HG02623 (cell line): Measurements from ENCODE around the gene DLX6.

Experiments used
- ATAC-seq: cut with Tn5 transposase; IDR thresholded peaks from one replicate; pipeline ENCODE4 v1.9.1; 2021; ENCODE audit warnings: moderate library complexity; ENCODE audit not compliant: unreplicated experiment

DLX6 gene

DNA sequence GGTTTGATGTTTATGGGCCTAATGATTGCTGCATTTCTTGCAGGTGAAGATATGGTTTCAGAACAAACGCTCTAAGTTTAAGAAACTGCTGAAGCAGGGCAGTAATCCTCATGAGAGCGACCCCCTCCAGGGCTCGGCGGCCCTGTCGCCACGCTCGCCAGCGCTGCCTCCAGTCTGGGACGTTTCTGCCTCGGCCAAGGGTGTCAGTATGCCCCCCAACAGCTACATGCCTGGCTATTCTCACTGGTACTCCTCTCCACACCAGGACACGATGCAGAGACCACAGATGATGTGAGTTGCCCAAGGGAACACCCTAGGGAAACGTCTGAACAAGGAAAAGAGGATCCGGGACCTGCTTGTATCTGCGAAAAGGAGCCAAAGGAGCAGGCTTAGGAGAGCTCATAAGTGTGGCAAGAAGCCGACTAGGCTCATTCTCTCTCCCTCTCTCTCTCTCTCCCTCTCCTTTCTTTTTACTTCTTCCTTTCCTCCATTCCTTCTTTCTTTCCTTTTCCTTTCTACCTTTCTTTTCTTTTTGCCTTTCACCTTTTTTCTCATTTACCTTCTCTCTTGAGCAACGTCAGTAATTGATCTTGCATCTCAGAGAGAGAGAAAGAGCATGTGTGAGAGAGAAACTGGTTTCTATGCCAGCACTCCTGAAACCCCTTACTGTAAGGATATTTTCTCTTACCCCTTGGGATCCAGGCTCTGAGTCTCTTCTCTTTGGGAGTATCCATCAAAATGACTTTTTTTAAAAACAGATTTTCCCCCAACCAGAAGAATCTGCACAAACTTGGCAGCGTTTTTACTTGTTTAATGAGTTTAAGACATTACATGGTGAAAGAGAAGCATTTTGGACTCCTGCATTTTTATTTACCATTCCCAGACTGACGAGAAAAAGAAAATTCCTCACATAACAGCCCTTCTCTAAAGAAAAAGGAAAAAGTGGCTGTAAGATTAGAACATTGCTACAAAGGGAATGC is 4.7 kb downstream of the DLX6 start:
- no peak for ATAC-seq

DNA sequence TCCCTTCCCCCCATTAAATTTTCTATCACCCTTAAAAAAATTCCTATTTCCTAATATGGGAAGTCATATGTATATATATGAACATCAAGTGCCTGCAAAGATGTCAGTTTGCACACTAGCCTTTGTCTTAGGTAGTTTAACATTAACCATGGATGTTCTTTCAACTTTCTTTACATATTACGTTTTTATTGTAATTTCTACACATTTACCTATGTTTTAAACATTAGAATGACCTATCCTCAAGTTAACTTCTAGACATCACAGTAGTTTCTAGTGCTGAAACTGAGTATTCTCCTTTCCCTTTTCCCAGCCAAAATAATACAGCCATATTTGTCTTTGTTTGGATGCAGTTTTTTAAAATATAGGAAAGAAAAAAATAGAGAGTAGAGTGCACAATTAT is 5.8 kb downstream of the DLX6 start:
- ATAC-seq: no peak

DNA sequence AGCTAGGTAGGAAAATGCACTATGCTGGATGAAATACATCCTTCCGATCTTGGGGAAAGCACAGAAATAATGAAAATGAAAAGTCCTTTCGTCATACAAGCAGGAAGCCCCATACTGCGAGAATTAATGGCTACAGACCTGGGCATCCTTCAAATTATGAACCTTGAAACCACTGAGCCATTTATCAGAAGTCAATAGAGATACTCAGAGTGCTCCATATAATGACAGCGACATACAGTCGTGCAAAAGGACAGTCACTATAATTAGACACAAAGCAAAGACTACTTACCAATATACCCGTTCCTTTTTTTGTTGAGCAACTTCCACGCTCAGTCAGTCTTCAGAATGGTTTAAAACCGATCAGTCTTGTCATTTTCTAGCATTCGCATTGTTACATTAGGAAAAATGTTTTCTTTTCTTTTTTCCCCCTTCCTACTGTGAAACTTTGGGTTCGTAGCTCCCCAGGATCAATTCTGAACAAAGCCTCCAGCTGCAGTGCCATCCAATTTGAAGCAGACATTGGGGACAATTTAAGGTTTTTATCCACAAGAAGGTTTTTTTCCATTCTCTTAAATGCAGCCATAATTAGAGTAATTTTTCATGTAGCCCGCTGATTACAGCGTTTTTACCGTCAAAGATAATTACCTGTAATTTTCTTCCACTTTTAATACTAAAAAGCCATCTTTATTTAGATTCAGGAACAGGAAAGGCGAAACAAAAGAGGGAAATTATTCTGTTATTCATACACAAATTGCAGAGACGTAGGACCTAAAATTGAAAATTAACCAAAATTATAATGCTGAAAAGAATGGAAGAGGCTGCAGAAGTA is 6.4 kb downstream of the DLX6 start:
- ATAC-seq: no peak

DNA sequence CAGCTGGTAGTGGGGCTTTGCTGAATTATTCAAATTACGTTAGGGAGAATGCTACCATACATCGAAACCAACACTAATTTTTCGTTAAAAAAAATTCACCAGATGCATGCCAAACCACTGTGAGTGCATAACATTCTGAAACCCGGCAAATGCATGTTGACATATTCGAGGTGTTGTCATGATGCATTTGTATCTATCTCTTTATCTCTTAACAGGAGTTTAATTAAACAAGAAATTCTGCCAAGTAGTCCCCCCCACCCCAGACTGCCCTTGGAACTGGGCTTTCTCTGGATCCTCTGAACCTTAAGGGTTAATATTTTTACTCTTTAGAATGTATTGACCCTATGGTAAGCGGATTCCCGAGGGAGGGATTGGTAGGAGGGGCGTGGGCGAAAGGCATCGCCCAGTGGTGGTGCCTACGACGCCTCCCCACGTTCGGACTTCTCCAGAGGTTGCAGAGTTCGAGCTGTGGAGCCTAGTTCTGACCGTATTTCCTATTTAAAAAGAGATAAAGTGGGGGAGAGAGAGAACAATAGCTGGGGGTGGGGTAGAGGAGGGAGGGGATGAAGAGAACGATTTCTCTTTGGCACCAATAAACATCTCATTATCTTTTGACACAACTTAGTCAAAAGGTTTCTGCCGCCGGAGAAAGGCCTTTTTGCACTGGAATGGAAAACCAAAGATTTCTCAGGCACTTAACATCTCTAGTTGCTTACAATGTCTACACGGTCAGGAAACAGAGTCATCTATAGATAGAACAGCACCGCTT is 7.2 kb downstream of the DLX6 start:
- no peak for ATAC-seq

DNA sequence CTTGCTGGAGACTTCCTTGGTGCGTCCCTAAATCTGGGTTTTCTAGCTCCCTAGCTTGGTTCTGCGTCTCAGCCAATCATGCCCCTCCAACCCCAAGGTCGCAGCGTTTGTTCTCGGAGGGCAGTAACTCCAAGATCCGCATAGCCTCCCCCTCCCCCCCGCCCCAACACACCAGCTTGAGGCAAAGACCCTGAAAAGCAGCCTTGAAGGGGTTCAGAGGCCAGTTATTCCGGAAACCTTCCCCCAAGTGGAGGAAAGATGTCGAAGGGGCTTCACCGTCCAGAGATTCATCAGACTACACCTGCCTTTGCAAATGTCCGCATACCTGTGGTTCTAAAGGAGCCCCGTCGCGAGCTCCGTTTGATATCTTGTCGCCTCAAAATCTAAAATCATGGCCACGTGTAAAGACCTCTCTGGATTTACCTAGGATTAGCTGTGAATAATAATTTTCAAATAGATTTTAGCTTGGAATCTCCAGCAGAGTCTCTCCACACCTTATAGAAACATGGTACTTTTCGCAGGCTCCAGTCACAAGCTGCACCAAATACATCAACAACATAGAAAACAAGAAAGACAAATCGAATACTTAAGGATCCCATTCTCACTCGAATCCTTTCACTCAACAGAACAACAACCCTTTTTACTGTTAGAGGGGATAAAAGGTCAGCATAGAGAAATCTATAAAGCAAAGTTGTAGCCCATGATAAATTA is 7.9 kb downstream of the DLX6 start:
- no peak for ATAC-seq

DNA sequence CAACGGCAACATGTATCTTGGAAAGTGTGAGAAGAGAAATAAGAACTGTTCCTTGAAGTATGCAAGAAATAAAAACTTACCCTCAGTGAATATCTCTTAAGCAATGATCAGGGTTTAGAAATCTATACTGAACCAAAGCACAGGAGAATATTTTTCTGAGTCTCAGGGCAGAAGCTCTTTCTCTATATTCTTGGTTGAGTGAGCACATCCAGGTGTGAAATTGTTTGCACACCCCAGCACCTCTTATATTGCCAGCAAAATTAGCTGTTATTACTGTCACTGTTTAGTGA is 8.4 kb downstream of the DLX6 start:
- ATAC-seq: no peak

DNA sequence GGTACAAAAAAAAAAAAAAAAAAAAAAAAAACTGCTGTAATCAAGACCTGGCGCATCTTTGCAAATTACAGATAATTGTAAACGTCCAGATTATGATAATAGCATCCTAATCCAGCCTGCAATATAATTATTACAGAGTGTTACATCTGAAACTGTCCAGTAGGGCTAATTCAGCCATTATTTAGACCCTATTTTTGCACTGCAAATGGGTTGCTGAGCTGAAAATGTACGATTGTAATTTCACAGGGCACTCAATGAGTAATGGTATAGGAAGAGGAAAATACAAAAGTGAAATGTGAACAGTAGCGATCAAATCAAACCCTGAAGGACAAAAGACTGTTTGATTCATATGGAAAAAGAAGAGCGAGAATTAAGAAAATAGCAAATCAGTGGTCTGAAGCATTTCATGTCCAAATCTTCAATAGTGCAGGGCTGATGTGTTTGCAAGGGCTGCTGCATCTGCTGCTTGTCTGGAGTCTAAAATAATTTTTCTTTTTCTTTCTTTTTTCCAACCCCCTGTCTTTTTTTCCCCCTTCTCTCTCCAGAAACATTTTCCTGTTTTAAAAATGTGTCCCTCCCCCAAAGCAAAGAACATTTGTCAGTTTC is 8.9 kb downstream of the DLX6 start:
- no peak for ATAC-seq

DNA sequence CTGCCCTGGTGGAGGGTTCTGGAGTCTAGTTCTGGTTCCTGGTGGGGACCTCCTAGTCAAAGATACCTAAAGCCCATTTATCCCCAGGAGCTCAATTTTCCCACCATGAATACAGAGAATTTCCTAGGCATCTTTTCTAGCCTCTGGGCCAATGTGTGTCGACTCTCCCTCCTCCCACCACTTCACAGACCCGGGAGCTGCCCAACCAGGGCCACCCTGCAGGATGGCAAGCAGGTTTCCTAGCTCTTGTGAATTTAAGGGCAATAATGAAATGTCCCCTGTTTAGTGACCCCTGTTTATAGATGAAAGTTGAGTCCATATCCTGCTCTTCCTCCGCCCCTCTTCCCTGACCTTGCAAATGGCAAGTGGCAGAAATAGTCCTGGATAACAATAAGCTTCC is 9.9 kb downstream of the DLX6 start:
- no peak for ATAC-seq

DNA sequence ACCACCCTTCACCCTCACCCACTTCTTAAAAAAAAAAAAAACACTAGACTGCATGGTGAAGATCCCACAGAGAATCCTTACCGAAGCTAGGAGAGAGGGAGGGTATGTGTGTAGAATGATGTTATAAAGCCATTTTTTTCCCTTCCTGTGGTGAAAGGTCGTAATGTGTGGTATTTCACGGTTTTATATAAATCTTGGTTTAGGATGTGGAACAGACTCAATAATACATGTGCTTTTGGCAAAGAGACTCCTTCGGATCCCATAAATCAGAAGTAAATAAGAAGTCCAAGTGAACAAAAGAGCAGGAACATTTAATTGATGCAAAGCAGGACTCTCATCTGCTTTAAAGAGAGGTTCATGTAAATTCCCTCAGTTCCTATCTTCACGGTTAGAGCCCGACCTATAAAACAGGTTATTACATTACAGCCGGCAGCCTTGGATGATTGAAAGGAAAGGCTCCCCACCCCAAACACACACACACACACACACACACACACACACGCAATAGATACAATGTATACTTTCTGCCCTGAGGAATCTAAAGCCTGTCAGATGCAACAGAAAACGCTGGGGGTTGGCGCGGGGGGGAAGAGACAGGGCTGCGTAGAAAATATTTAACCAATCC is 10.5 kb downstream of the DLX6 start:
- ATAC-seq: no peak

DNA sequence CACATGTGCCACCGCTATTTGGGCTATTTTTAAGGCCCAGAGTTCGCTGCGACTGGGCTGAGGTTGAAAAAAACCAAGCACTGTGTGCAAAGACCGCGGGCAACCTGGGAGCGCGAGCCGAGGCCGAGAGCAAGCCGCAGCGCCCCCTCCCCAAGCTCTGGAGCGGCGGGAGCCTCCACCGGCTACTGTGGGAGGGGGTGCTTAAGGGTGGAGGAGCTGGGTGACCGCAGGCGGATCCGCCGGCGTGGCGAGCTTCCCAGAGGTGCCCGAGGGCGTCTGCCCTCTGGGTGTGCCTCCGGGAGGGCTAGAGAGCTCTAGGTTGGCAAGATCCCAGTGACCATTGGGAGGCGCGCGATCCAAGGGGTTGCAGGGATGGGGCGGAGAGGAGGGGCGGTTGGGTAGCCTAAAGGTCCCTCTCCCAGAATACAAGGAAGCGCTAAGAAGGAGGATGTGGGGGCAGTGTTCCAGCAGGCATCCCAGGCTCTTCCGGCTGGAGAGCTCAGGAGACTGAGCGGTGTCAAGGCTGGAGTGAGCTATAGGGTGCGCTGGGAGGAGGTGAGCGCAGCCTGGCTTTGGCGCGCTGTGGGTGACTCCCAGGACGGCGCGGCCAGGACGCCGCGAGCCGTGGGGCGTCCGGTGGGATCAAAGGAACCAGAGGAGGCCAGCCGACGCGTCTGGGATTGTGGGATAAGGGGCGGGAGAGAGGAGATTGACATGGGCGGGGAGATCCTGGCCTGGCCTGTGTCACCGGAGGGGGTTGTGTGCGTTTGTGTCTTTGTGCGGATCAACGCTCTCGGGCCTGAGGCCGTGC is 11.2 kb downstream of the DLX6 start:
- ATAC-seq: no peak

DNA sequence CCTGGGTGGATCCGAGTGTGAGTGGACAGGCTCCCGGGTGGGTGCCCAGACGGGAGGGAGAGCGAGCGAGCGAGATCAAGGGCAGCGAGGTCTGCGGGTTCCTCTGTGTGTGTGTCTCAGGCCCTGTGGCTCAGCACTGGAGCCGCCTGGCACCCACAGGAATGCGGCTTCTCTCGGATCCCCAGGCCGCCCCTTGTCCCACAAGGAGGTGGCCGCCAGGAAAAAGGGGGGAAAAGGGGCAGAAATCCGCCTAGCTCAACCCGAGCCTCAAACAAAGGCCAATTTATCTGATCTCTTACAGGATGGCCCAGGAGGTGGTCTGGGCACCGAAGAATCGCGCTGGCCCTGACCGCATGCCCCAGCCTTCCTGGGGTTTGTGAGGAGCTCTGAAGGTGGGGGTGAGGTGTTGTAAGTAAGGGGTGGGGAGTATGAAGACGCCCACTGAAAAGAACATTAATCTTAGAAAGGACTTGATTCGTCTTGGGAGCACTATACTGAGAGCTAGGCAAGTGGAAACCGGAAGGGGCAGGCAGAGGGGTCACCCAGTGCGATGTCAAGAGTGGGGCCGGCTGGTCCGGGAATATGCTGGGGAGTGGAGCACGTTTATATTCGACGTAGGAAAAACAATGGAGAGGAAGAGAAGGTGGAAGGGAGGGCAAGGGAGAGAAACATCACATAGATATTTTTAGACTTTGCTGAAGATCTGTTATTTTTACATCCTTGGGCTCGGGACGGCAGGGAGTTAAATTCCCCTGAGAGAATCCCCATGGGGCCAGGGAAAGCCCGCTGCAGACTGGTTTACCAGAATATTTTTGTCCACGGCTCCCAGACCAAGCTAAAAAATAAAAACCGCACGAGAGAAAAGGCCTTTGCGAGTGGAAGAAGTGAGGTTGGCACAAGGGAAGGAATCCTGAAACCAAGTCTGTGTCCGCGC is 12.1 kb downstream of the DLX6 start:
- ATAC-seq: no peak

DNA sequence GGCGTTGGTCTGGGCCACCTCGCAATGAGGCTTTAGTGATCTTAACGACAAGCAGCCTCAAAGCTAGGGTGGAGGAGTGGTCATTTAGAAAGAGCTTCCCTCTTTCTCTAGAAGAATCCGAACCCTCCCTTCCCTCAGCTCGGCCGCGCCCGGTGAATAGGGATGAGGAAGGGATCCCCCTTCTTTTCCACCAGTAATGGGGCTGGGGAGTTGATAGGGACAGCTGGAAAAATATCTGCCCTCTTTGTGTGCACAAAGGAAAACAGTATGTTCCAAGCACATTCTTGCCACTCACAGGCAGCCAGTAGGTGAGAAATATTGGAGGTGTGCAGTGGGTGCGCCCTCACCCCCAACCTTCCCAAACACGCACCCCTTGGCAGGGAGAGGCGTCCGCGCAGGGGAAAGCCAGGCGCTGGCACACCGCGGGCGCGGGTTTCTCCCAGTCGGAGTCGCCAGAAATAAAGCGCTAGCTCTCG is 12.8 kb downstream of the DLX6 start:
- no peak for ATAC-seq

DNA sequence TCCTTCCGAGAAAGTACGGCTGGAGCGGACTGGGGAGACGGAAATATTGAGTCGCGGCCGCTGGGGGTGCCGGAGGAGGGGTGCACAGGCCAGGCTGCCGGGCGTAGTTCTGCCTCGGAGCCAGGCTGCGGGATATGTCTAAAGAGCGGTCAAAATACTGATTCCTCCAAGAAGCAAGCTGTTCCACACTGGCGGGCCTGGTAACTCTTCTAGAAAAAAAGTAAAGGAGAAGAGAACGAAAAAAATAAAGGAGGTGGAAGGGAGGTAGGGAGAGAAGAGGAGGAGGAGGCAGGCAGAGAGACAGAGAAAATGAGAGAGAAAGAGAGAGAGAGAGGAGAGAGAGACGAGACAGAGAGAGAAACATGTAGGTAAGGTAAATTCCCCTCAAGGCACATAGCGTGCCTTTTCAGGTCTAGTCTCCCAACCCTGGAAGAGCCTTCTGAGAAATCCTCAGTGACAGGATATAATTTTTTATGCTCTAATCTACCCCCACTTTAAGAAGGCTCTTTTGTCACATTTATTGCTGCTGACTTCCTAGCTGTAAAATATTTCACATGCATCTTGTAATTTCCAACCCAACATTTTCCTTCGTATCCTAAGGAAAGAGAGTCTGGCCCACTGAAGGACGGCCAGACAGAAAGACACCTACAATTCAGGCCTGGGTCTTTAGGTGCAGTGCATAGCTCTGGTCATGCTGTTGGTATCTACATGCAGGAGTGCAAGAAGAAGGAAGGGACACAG is 13.6 kb downstream of the DLX6 start:
- no peak for ATAC-seq

DNA sequence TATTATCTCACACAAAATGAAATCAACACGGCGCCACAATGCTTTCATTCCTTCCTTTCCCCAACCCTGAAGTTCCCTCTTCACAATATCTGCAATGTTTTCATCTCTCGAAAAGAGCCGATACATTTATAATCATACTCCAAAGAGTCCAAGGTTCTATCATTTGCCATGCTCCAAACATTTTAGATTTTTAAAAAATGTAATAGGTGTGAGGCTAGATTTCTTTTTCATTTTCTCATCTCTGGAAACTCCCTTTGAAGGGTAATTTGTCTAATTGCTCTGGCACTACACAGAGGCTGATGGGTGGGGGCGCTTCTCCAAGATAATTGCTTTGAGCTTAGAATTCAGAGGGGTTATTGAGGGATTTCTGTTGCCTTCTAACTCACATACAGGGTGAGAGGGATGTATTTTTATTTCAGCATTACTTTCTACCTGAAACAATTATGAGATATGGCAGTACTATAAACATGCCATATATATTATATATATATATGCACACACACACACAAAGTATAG is 14.4 kb downstream of the DLX6 start:
- ATAC-seq: no peak

DNA sequence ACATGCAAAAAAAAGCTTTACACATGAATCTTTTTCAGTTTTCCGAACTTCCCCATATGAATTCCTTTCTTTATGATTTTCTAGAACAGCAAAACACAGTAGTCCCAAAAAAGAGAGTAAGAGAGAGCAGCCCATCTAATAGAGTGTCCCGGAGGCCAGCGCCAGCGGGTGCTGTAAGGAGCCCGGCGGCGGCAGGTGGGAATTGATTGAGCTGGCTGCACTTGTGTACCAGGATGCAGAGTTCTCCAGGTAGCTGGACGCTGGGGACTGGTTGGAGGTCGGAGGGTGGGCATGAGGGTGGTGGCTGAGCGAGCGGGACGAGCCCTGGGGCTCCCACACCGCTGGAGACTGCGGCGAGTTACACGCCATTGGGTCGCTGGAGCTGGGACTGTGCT is 15.2 kb downstream of the DLX6 start:
- ATAC-seq: no peak

DNA sequence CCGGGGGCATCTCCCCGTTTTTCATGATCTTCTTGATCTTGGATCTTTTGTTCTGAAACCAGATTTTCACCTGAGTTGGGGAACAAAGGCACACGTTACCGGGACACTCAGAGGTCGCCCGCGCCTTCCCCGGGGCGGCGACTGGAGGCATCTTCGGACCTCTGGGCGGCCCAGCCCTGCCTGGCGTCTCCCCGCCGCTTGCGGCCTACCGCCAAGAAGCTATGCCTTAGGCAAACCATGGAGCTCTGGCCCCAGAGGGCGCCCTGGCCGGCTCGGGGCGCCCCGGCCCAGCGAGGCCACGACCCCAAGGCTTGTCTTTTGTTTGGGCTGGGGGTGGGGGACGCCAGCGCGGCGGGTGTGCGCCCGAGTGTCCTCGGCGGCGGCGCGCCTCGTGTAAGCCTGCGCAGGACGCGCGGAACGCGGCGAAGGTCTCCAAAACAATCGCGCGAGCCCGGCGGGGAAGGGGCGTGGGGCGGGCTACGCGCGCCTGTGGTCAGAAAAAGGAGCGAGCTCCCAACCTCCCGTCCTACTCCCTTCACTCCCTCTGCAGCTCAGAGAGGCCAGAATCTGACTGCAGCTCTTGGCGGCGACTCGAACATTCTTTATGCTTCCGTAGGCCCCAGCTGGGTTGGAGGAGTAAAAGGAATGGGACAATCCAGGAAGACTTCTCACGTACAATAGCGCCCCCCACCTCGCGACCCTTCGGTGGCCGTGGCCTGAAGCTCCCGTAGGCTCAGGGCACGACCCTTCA is 15.8 kb downstream of the DLX6 start:
- no peak for ATAC-seq
